Measurements from ENCODE around the gene TMEM117. TPM values are rescaled to one million over a fixed set of nuclear protein-coding genes. Genes with fewer than 3 reads are reported as not detected.

The TMEM117 gene
- total and polyA plus RNA-seq, 2 donors (not counting 1 experiment from before 2014, with no cell fraction given): 2.0 to 10.4 TPM

GRCh38 chr12:44118946-44119345, 283.1 kb downstream of the TMEM117 start:
- Histone ChIP-seq H2AFZ (ENCODE audit: insufficient read depth, low read depth, low read length, poor library complexity, severe bottlenecking) (no peak overlapping the region), H3K9ac (ENCODE audit: low read length) (no peak overlapping the region), H3K27me3 (replicated peaks in 1 of 4; ENCODE audit: control extremely low read depth in 1 of 4, control insufficient read depth in 3 of 4, insufficient read depth in 4 of 4, low read length in 3 of 4) (no peaks in the 10 kb centered on the region), H3K4me2 (replicated peaks; ENCODE audit: low read depth, low read length, poor library complexity, severe bottlenecking) (no peak overlapping the region), H4K20me1 (ENCODE audit: control insufficient read depth, insufficient read depth, low read length, poor library complexity, severe bottlenecking) (no peaks in the 10 kb centered on the region), H3K36me3 (replicated peaks in 1 of 2; ENCODE audit: control extremely low read depth in 1 of 2, control insufficient read depth in 1 of 2, extremely low read depth in 1 of 2, insufficient read depth in 2 of 2, low read length in 1 of 2) (no peaks in the 10 kb centered on the region), H3K27ac (ENCODE audit: low read length in 2 of 2) (no peak overlapping the region), H3K9me3 (ENCODE audit: control extremely low read depth in 1 of 3, control insufficient read depth in 2 of 3, insufficient read depth in 1 of 3, low read length in 2 of 3) (peaks cover 1 to 5% (median 5%) of the 10 kb centered on the region in 3 donors), H3K4me3 (ENCODE audit: control extremely low read depth in 1 of 5, extremely low read depth in 1 of 5, insufficient read depth in 1 of 5, low read depth in 2 of 5, low read length in 4 of 5) (no peak overlapping the region), H3K4me1 (ENCODE audit: control insufficient read depth in 2 of 2, insufficient read depth in 2 of 2, low read length in 2 of 2) (no peaks in the 10 kb centered on the region), H3K79me2 (ENCODE audit: control insufficient read depth, insufficient read depth, low read length) (no peaks in the 10 kb centered on the region)
- DNase-seq (no peak), ATAC-seq (ENCODE audit: low read depth) (no peak)
- Mint-ChIP-seq H3K4me3 (no peak overlapping the region), H3K27ac (no peak overlapping the region), H3K4me1 (no peaks in the 10 kb centered on the region), H3K27me3 (no peaks in the 10 kb centered on the region), H3K9me3 (ENCODE audit: insufficient read depth) (peaks cover 20% of the 10 kb centered on the region)
- CTCF ChIA-PET: no interaction called here
- intact Hi-C loops (cut with micrococcal nuclease): no loop called here
- no peak for TF ChIP-seq EZH2 (IDR thresholded peaks at IDR 0.05; ENCODE audit: borderline replicate concordance, insufficient read depth, low read depth, low read length, poor library complexity, severe bottlenecking)
- POLR2A ChIA-PET: no interaction called here

- no peak for ATAC-seq (ENCODE audit: low read depth)
- CTCF ChIA-PET: no interaction called here
- DNase-seq: no peak
- POLR2A ChIA-PET: no interaction called here
- no peaks in the 10 kb centered on the region for H3K4me1 ChIP-seq (ENCODE audit: control insufficient read depth in 2 of 2, insufficient read depth in 2 of 2, low read length in 2 of 2)
- no CpG with 5 or more reads among the region's 1 CpG for WGBS (ENCODE audit: insufficient coverage)
- no peaks in the 10 kb centered on the region for H3K4me1 Mint-ChIP-seq
- peaks cover 13% of the 10 kb centered on the region for H3K9me3 Mint-ChIP-seq (ENCODE audit: insufficient read depth)
- no peak overlapping the region for H3K9ac ChIP-seq (ENCODE audit: low read length)
- no peak overlapping the region for H3K27ac ChIP-seq (ENCODE audit: low read length in 2 of 2)
- H3K27me3 Mint-ChIP-seq: no peaks in the 10 kb centered on the region
- H3K4me2 ChIP-seq (replicated peaks; ENCODE audit: low read depth, low read length, poor library complexity, severe bottlenecking): no peak overlapping the region
- intact Hi-C loops (cut with micrococcal nuclease): no loop called here
- H3K9me3 ChIP-seq (ENCODE audit: control extremely low read depth in 1 of 3, control insufficient read depth in 2 of 3, insufficient read depth in 1 of 3, low read length in 2 of 3): peaks cover 0 to 5% (median 2%) of the 10 kb centered on the region in 3 donors
- TF ChIP-seq EZH2 (IDR thresholded peaks at IDR 0.05; ENCODE audit: borderline replicate concordance, insufficient read depth, low read depth, low read length, poor library complexity, severe bottlenecking): no peak
- no peak for TF ChIP-seq CTCF (IDR thresholded peaks at IDR 0.05)
- H4K20me1 ChIP-seq (ENCODE audit: control insufficient read depth, insufficient read depth, low read length, poor library complexity, severe bottlenecking): no peaks in the 10 kb centered on the region
- H3K4me3 ChIP-seq (ENCODE audit: control extremely low read depth in 1 of 5, extremely low read depth in 1 of 5, insufficient read depth in 1 of 5, low read depth in 2 of 5, low read length in 4 of 5): no peak overlapping the region
- H2AFZ ChIP-seq (ENCODE audit: insufficient read depth, low read depth, low read length, poor library complexity, severe bottlenecking): no peak overlapping the region
- no peaks in the 10 kb centered on the region for H3K36me3 ChIP-seq (replicated peaks in 1 of 2; ENCODE audit: control extremely low read depth in 1 of 2, control insufficient read depth in 1 of 2, extremely low read depth in 1 of 2, insufficient read depth in 2 of 2, low read length in 1 of 2)
- H3K27me3 ChIP-seq (replicated peaks in 1 of 4; ENCODE audit: control extremely low read depth in 1 of 4, control insufficient read depth in 3 of 4, insufficient read depth in 4 of 4, low read length in 3 of 4): no peaks in the 10 kb centered on the region
- no peaks in the 10 kb centered on the region for H3K79me2 ChIP-seq (ENCODE audit: control insufficient read depth, insufficient read depth, low read length)
- no peak overlapping the region for H3K4me3 Mint-ChIP-seq
- H3K27ac Mint-ChIP-seq: no peak overlapping the region
Observed at GRCh38 chr12:44126806-44127205, 290.9 kb downstream of the TMEM117 start.

Data from B cell (primary cell).